Stimulated activated naive CD4-positive, alpha-beta T cell treated with Interleukin-2 at 50 U/mL for 16 hours (primary cell): ENCODE results near the gene RDH16.

ENCODE experiments used
- DNase-seq: peaks from one replicate; lab custom pipeline; 2025; lab: John Stamatoyannopoulos, UW

RDH16 gene, protein sequence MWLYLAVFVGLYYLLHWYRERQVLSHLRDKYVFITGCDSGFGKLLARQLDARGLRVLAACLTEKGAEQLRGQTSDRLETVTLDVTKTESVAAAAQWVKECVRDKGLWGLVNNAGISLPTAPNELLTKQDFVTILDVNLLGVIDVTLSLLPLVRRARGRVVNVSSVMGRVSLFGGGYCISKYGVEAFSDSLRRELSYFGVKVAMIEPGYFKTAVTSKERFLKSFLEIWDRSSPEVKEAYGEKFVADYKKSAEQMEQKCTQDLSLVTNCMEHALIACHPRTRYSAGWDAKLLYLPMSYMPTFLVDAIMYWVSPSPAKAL

DNA sequence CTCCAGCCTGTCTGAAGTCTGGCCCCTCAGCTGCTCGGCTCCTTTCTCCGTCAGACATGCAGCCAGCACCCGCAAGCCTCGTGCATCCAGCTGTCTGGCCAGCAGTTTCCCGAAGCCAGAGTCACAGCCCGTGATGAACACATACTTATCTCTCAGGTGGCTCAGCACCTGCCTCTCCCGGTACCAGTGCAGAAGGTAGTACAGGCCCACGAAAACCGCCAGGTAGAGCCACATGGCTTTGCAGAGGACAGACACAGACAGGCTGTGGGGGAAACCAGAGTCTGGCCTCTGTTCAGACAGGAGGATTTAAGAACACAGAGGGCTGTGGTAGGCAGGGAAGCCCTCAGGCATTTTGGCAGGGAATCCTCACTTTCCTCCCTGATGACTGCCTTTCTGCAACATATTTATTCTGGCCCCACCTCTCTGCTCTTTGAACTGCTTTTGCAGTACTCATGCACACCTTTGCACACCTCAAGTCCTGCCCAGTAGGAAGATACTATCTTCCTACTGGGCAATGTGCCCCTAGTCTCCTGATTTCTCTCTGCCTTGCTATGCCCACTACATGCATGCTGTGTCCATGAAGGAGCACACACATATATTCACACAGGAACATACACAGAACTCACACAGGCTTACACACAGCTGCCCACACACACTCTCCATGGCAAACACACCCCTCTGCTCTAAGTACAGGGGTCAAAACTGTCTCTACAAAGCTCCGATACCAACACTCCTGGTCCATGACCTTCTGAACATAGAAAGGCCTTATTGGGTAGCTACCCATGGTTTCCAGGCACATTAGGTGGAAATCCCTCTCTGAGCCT lies at the start of gene RDH16:
Gene RDH16, minus strand, starts transcription at position 380 of the 824 bp plus-strand sequence. Its CDS starts 146 bp downstream, at position 234.
- no peak for DNase-seq

DNA sequence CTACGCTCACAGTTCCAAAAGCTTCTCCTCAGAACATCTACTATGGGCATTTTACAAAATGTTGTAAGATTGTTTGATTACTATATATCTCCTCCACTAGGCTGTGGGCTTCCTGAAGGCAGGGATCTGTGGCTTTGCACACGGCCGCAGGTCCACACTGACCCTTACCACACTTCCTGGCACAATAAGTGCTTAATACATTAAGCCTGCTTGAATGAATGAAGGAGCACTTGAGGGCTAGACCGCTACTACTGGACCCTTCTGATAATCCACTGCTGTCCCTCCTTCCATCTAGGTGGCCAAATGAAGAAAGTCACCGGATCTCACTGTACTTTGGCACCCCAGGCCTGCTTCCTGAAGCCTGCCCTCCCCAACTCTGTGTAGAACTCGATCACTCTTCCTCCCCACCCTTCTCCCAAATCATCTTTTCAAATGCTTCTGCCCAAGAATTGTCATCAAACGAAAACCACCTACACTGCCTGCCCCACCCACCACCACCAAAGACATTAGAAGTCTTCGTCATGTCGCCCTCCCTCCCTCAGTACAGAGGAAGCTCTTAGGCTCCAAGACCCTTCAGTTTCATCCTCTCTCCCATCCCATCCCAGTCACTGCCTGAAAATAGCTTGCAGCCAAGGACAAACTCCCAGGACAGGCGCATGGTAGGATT lies 49.5 kb upstream of the RDH16 start:
- DNase-seq = no peak

DNA sequence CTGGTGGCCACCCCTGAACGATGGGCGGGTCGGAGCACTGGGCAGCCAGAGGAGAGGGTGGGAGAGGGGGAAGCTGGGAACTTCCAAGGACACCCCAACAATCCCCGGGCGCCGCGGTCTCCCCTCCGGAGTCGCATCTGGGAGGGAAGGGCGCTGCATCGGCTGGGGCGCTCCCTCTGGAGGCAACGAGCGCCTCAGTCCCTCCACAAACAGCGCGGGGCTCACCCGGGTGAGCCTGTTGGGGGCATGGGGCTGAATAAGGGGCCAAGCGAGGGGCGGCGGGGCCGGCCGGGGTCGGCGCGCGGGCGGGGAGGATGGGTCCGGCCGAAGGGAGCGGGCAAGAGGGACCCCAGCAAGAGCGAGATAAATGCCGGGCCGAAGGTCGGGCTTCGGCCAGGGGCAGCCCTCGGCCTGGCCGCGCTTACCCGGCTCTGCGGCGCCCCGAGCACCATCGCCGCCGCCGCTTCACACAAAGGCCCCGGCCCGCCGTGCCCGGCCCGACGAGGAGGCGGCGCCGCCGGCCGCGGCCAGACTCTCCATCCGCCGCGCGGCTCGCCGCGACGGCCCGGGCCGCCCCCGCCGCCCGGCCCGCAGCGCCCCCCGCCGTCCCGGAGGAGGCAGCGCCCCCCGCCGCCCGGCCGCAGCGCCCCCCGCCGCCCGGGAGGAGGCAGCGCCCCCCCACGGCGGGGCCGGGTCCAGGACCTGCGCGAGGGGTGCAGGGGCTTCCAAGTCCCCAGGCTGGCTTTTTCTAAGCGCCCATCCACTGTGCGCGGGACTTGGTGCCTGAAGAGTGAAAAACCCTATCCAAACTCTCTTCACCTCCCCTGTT lies 48.8 kb upstream of the RDH16 start, which contains the start of gene ZBTB39:
Gene ZBTB39, minus strand, starts transcription at position 567 of the 829 bp plus-strand sequence. CDS start 1,629 bp downstream, outside the sequence.
- peak; percentile 54 for DNase-seq

DNA sequence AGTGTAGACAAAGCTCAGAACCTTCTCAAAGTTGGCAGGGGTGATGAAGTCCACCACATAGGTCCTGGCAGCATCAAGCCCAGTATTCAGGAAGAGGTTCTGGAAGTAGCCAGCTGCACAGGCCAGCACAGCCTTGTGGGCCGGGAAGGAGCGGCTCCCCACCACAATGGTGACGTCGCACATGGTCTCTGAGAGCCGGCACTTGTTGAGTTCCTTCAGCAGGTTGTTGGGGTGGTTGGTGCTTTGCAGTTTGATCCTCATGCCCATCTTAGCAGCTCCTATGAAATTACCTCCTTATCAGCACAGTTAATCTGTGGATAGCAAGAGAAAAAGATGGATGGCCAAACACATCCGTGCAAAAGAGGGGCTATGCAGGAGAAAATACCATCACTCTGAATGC lies 47.2 kb upstream of the RDH16 start:
- DNase-seq = no peak

DNA sequence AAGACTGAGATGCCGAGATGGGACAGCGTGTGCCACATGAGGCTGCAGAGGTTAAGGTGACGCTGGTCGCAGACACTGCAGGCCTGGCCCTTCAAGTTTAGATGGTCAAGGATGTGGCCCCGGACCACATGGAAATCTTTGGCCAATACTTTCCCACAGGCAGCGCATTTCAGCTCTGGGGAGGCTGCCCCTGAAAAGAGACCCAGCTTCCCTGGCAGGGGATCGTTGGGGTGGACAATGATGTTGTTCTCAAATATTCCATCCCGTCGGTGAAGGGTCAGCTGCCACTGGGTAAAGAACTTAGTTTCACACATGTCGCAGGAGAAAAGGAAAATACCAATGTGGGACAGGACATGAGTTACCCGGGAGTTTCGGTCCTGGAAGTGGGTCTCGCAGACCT lies 46.0 kb upstream of the RDH16 start:
- DNase-seq = no peak

DNA sequence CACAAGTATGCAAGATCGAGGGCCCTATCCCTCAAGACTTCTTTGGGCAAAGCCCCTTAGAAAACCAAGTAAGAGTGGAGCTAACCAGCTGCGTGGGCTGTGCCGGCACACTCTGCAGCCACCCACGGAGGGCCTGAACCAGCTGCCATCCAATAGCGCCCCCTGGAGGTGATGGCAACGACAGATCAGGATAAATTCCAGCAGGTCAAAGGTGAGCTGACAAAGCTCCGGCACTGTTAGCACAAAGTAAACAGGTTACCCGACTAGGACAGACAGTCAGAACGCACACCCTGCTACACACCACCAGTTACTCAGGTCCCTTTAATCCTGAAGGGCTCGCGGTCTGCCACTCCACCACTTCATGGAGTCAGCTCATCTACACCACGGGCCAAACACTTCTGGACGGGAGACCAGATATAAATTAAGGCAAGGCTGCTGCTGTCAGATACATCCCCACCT lies 44.1 kb upstream of the RDH16 start:
- DNase-seq = peak; percentile 71

DNA sequence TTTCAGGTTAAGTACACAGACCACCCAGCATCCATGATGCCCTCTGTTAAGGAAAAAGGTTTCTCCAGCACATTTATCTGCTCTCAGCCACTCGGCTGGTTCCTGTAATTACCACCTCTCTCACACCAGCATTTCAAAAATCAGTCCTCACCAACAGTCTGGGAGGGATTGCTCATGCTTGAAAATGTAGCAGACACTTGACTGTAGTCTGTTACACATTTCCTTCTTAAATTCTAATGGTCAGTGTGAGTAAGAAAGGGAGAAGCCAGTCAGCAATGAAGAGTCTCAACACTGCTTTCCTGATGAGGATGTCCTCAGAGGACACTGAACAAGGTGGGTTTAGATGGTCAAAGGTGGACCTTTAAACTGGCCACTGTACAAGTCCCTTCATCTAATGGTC lies 43.0 kb upstream of the RDH16 start:
- DNase-seq = no peak

DNA sequence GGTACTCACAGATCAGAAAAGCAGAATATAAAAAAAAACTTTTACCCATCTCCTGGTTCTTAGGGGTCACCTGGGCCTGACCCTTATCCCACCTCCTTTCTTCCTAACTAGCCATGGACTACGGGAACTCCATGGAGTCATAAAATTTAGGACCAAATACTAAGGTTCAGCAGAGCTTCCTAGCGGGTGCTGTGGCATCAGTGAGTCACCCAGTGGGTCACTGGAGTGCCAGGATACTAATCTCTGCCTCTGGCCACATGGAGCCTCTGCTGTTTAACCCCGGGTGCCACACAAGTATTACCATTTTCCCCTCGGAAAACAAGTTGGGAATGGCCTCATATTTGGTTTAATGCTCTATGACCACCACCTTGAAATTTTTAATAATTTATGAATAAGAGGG lies 42.0 kb upstream of the RDH16 start:
- no peak for DNase-seq

DNA sequence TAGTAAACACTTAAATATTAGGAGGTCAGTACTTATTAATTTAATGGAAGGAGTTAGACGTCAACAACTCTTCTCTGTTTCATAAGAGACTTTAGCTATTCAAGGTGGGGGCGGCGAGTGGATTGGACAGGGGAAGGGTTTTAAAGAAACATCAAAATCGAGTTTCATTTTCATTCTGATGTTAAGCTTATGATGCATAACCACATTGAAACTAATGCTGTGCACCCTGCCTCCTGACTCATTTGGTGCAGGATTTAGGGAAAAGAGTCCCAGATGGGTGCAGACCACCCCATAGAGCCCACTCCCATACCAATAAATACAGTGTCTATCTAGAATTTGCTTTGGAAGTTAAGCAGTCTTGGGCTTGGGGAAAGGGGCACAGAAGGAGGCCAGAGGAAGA lies 41.6 kb upstream of the RDH16 start:
- DNase-seq = peak; percentile 55

DNA sequence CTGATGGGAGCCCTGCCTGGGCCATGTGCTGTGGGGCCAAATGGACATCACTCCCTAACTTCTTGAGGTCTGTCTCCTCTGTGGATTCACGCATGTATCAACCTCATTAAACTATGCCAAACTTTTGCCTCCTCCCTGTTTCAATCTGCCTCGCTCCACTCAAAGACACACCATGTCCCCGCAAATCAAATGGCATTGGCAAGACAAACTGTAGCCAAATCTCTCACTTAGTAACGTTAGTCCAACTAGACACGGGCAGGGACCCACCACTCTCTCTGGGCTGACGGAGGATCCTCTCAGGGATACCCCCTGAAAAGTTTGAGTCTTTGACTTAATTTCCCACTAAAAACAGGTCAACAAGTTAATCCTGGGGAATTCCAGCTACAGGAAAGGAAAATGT lies 40.9 kb upstream of the RDH16 start:
- no peak for DNase-seq

DNA sequence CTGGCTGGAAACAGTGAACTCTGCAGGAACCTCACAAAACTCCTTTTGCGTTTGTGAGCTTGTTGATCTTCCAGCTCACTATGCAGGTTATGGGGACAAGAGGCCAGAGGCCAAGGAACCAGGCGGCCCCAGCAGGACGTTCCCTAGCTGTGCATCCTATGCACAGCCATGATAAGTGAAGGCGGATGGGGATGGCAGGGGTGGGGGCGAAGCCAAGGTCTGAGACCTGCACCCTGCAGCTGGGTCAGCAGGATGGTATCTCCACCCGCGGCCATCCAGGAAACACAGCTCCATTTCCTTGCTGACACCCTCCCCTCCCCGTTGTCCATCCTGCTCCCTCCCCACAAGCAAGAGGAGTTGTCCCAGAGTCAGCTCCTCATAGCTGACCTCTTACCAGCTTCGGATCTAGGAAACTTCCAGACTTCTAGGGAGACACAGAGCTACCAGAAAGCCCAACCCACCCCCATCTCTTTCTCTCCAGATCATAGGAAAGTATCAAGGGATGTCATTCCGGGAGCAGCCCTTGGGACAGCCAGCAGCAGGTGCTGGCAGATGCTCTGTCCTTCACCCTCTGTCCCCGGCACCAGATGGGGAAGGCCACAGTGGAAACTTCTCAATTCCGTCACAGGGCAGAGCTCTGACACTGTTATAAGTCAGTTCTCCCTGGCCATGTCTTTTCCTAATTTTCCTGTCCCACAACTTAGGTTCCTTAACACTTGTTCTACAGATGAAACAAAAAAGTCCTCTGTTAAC lies 39.6 kb upstream of the RDH16 start:
- DNase-seq = no peak

DNA sequence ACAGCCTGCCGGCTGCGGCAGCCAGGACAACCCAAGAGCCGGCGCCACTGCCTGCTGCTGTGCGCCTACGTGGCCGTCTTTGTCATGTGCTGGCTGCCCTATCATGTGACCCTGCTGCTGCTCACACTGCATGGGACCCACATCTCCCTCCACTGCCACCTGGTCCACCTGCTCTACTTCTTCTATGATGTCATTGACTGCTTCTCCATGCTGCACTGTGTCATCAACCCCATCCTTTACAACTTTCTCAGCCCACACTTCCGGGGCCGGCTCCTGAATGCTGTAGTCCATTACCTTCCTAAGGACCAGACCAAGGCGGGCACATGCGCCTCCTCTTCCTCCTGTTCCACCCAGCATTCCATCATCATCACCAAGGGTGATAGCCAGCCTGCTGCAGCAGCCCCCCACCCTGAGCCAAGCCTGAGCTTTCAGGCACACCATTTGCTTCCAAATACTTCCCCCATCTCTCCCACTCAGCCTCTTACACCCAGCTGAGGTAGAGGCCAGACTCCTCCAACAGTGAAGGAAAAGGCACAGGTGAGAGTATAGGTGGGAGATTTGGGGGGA lies 38.6 kb upstream of the RDH16 start:
- DNase-seq = no peak

DNA sequence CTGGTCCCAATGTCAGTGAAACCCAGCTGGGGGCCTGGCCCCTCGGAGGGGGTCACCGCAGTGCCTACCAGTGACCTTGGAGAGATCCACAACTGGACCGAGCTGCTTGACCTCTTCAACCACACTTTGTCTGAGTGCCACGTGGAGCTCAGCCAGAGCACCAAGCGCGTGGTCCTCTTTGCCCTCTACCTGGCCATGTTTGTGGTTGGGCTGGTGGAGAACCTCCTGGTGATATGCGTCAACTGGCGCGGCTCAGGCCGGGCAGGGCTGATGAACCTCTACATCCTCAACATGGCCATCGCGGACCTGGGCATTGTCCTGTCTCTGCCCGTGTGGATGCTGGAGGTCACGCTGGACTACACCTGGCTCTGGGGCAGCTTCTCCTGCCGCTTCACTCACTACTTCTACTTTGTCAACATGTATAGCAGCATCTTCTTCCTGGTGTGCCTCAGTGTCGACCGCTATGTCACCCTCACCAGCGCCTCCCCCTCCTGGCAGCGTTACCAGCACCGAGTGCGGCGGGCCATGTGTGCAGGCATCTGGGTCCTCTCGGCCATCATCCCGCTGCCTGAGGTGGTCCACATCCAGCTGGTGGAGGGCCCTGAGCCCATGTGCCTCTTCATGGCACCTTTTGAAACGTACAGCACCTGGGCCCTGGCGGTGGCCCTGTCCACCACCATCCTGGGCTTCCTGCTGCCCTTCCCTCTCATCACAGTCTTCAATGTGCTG lies 38.0 kb upstream of the RDH16 start:
- no peak for DNase-seq

DNA sequence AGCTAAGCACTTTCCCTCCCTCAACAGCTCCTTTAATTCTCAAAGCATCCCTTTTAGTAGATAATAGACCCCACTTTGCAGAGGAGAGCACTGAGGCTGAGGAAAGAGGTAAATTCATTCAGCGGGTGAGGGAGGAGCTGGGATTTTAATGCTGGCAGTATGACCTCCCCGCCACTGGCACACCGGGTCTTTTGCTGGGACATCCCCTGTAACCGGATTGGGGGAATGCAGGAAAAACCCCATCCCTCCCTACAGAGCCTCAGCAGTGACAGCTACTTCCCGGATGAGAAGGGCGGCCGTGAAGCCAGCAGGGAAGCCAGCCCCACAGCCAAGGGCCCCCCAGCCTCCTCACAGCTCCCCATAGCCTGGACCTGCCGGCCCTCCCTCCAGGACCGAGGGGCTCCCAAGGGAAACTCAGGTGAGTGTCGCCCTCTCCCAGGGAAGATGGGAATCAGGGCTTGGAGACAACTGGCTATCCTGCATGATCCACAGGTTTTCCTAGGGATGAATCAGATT lies 36.9 kb upstream of the RDH16 start:
- DNase-seq = no peak

DNA sequence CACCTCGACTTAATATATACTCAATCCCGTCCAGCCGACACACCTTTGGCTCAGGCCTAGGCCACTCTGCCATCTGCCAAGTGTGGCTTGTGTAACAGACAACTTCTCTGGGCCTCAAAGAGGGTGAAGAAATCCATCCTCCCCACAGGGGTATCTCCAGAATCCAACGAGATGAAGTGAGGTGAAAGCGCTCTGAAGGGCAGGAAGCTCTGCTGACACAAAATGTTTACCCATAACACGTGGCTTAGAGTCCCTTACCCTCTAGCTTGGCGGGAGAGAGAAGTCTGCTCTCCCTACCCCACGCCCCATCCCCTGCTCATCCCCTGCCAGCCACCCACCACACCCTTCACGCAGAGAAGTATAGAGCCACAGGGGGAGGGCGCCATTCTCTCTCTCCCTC lies 35.9 kb upstream of the RDH16 start:
- DNase-seq = no peak

DNA sequence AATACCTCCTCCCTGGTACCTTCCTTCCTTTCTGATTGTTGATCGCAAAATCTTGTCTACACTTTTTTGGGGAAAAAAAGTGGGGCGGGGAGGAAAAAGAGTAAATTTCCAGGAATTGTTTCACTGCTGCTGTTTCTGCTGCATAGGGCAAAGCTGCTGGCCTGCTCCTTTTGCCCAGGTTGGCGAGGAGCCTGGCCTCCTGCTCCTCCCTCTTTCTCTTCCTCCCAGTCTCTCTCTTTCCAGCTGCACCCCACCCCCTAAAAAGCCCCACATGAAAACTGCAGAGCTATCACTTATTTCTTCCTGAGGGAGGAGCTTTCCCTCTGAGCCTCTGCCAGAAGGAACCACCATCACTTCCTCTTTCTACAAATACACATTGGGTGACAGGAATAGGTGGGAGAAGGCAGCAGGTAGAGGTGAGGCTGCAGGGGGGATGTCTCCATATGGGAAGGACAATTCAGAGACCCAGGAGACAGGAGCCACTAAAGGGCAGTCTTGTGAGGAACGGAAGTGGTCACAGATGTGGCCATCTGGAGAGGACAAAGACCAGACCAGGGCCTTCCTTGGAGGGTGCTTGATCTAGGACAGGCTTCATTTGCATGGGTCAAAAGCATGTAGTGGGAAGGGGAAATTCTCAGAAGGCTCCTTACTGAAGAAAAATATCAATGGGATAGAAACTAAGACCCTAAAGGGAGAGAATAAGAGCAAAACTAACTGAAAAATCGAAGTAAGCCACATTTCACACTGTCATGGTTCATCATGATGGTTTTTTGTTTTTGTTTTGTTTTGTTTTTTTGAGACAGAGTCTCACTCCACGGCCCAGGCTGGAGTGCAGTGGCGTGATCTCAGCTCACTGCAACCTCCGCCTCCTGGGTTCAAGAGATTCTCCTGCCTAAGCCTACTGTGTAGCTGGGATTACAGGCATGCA lies 34.2 kb upstream of the RDH16 start:
- no peak for DNase-seq

DNA sequence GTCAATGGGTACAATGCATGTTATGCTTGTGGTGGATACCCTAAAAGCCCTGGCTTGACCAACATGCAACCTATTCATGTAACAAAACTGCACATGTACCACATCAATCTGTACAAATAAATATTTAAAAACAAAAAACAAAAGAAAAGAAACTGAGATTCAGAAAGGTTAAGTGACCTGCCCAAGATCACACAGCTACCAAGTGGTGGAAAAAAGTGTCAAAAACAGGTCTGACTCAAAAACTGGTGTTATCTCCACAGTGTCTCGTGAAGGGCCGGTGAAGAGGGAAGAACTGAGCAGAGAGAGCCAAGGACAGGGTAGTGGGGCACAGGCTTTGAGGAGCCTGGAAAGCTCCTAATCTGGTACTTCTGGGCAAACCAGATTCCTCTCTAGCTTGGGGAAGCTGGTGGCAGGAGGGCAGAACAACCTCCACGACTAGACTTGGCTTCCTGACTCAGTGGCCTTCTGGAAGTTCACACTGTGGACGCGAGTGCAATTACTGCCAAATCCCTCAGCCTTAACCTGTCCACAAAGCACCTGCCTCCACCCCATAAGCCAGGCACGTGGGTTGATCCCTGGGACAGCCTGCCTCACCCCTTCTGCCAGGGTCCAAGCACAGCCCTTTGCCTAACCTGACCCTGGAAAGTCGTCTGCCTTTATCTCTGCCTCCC lies 33.4 kb upstream of the RDH16 start:
- no peak for DNase-seq
